GM13977 (cell line): Measurements from ENCODE around the gene HAUS7.

Experiments used
- DNase-seq: peaks from one replicate; pipeline ENCODE4 v3.0.0; 2012; ENCODE audit warnings: low spot score
- in situ Hi-C: fragments of 300-500 bp; cut with MboI; formaldehyde crosslinking; loops from one replicate; pipeline ENCODE4 v1.12.0; 2022; ENCODE audit warnings: low sequenced_read_pairs, low pct_unique_long_range_greater_than_20kb, mixed read lengths, inconsistent platforms; ENCODE audit not compliant: unreplicated experiment
- TF ChIP-seq, protein P1 (sequence below): IDR thresholded peaks from 2 replicates; pipeline ENCODE4 v1.5.1; 2012; ENCODE audit warnings: mild to moderate bottlenecking, control low read depth; ENCODE audit not compliant: insufficient read depth; ENCODE audit errors: extremely low read depth, missing control alignments

Gene HAUS7

DNA sequence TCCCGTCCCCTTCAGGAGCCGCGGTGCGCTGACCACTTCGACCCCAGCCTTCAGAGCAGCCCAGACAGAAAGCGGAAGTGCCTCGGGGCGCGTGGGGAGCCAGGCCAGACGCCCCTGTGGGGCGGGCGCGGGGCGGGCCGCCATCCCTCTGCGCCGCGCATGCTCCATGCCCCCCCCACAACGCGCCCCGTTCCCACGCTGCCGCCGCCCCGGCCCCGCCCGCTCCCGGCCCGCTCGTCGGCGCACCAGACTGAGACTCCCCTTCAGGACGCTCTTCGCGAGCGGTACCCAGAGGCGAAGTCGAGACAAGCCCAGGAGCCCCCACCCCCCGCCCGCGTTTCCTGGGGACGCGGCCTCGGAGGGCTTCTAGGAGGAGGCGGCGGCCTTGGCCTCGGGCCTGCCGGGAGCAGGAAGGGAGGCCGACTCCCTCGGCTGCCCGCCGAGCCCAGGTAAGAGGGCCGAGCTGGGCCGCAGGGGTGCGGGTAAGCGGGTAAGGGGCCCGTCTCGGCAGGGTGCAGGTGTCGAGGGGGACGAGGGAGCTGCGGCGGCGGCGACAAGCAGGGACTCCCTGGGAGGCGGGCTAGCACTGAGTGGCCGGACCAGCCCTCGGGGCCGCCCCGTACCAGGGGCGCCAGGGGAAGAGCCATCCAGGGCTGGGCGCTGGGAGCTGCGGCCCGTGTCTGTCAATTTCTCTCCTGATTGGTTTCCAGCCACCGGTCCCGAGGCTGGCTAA lies 59.0 kb downstream of the HAUS7 start, which contains the start of gene ZFP92:
Gene ZFP92, plus strand, starts transcription at position 218 of the 733 bp plus-strand sequence. CDS start 6,851 bp downstream, outside the sequence.
- peak; percentile 86 for DNase-seq
- in situ Hi-C loops, result no loop called here
- TF ChIP-seq, protein P1, sequence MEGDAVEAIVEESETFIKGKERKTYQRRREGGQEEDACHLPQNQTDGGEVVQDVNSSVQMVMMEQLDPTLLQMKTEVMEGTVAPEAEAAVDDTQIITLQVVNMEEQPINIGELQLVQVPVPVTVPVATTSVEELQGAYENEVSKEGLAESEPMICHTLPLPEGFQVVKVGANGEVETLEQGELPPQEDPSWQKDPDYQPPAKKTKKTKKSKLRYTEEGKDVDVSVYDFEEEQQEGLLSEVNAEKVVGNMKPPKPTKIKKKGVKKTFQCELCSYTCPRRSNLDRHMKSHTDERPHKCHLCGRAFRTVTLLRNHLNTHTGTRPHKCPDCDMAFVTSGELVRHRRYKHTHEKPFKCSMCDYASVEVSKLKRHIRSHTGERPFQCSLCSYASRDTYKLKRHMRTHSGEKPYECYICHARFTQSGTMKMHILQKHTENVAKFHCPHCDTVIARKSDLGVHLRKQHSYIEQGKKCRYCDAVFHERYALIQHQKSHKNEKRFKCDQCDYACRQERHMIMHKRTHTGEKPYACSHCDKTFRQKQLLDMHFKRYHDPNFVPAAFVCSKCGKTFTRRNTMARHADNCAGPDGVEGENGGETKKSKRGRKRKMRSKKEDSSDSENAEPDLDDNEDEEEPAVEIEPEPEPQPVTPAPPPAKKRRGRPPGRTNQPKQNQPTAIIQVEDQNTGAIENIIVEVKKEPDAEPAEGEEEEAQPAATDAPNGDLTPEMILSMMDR, result no peak

DNA sequence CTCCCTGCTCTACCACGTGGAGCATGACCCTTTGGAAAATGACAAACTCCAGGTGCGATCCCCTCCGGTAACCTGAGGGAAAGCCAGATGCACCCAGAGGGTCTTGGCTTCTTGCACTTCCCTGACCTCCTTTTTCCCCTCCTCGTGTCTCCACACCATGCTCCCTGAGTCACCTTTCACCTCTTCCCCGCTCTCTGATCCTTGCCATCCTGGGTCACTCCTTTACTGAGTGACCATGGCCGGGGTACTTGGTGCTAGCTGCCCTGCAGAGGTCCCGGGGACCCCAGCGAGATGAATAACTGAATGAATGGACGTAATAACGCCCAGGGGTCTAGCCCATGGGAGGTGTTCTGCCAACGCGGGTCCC lies 59.5 kb downstream of the HAUS7 start:
- in situ Hi-C loops, result no loop called here
- TF ChIP-seq, protein P1, result no peak
- no peak for DNase-seq

DNA sequence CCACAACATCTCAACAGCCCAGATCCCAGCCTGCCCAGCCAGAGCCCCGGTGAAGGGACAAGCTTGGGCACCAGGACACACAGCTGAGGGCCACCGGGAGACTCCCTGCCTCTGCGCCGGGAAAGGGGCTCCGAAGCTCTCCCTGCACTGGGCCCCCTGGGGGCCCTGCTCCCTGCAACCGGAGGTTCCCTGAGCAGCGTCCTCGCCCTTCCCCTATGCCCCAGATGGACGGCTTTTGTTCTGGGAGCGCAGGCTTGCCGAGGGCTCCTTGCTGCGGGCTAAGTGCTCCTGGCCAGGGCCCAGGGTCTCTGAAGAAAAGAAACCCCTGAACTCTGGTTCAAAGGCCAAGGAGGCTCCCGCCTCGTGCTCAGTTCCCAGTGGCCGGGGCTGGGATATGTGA lies 60.0 kb downstream of the HAUS7 start:
- no peak for DNase-seq
- TF ChIP-seq, protein P1, result no peak
- in situ Hi-C loops, result no loop called here

DNA sequence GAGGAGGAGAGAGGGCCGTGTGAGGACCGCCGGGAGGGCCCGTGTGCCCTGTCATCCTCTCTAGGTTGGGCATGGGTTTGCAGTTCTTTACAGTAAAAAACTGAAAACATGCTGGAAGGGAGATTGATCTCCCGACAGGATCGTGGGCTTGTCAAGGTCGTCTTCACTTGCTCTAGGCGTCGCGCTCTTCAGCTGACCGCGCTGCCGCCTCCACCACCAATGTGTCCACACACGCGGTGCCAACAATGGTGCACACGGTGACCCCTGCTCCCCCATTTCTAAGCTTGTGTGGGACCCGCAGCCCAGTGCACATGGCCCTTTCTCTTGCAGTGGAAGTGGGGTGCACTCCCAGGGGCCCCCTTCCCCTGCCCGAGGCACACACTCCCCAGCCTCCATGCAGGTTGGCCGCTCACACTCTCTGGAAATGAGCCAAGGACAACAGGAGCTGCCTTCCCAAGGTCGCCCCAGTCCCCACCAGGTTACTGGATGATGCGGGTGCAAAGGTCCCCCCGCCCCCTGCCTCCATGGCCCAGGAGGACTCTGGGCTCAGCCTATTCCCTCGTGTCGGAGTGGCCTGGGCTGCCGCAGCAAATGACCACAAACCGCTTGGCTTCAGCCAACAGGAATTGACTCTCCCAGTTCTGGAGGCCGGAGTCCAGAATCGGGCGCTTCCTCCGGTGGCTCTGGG lies 60.8 kb downstream of the HAUS7 start:
- no peak for DNase-seq
- in situ Hi-C loops, result no loop called here
- TF ChIP-seq, protein P1, result no peak

DNA sequence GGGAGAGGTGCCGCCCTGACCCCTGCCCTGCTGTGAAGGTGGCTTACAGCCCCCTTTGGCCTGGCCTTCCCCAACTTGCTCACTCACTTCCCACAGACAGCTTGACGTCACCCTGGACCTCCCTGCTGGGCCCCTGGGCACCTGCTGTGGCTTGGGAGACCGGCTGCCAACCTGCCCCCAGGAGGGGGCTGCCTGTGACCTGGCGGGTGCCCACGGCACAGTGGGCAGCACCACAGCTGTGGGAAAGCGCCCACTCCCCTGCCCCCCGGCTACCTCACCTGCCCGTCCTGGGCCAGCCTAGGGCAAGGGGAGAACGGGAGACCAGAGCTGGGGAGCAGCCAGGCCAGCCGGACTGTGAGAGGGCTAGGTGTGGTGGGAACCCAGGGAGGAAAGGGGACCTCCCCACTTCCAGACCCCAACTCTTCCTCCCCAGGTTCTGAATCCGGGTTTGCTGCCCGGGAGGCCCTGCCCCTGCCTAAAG lies 61.5 kb downstream of the HAUS7 start:
- in situ Hi-C loops, result no loop called here
- TF ChIP-seq, protein P1, result no peak
- no peak for DNase-seq

DNA sequence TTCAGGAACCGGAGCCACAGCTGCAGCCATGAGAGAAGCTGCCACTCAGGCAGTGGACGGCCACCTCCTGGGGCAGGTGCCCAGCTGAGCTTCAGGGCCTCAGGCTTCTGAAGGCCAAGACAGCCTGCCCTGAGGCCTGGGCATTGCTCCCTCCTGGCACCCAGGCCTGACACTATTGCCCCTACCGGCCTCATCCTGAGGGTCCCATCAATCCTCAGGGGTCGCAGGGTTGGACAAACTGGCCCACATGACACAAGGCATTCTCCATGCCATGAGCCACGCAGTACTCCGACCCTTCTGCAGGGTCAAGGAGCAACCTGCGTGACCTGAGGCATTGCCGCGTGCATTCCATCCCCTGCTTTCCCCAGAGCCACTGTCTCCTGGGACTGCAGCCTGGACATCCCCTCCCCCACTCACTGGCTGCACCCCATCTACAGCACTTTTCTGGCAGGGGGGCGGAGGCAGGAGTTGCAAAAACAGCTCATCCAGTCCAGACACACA lies 62.1 kb downstream of the HAUS7 start:
- TF ChIP-seq, protein P1, result no peak
- in situ Hi-C loops, result no loop called here
- DNase-seq, result no peak
